Upper lobe of left lung (tissue), 4 donors: ENCODE data around the gene KCNMA1.

Experiments used
- POLR2AphosphoS5 ChIP-seq, 2 donors: sonication (generic); formaldehyde crosslinking; IDR thresholded peaks; one replicate each; pipeline ENCODE4 v1.5.1; 2017; ENCODE audit warnings: antibody characterized with exemption in 2 of 2
- TF ChIP-seq, protein P1 (sequence below), 6 experiments: fragments of 450-650 bp in 4 of 6; fragments of 200-600 bp in 2 of 6; sonication (generic) in 2 of 6; IDR thresholded peaks; one replicate each; pipeline ENCODE4 v1.5.1; 2016 to 2019; ENCODE audit warnings: antibody characterized with exemption in 6 of 6

DNA sequence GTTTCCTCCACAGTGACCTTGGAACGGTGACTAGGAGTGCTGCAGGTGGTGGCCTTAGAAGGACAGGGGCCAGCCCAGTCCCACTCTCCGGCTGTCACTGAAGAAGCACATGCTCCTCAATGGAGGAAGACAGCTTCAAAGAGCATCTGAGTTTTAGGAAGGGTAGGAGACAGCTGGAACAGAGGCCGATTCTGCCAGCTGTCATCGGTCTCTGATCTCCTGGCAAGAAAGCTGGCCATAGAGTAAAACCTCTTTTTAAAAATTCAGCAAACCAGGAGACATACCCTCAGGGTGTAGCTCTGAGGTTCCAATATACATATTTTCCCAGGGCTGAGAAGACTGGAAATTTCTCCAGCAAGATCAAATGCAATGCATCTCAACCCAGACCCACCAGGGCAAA is 55.9 kb downstream of the KCNMA1 start:
- TF ChIP-seq, protein P1, sequence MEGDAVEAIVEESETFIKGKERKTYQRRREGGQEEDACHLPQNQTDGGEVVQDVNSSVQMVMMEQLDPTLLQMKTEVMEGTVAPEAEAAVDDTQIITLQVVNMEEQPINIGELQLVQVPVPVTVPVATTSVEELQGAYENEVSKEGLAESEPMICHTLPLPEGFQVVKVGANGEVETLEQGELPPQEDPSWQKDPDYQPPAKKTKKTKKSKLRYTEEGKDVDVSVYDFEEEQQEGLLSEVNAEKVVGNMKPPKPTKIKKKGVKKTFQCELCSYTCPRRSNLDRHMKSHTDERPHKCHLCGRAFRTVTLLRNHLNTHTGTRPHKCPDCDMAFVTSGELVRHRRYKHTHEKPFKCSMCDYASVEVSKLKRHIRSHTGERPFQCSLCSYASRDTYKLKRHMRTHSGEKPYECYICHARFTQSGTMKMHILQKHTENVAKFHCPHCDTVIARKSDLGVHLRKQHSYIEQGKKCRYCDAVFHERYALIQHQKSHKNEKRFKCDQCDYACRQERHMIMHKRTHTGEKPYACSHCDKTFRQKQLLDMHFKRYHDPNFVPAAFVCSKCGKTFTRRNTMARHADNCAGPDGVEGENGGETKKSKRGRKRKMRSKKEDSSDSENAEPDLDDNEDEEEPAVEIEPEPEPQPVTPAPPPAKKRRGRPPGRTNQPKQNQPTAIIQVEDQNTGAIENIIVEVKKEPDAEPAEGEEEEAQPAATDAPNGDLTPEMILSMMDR (IDR thresholded peaks at IDR 0.05) = no peak
- TF ChIP-seq POLR2AphosphoS5 (IDR thresholded peaks at IDR 0.05) = no peak
